Measurements from ENCODE around the gene LANCL1. TPM values are rescaled to one million over a fixed set of nuclear protein-coding genes. Genes with fewer than 3 reads are reported as not detected.
"Not testable (repeated sequence)": the region's sequence is repeated elsewhere in the genome, so short reads cannot be mapped to it uniquely, and the experiment has no call there.

Gene LANCL1
- total RNA-seq, 4 donors from 2014 or later: 41.9 to 44.3 (median 42.8) TPM

DNA sequence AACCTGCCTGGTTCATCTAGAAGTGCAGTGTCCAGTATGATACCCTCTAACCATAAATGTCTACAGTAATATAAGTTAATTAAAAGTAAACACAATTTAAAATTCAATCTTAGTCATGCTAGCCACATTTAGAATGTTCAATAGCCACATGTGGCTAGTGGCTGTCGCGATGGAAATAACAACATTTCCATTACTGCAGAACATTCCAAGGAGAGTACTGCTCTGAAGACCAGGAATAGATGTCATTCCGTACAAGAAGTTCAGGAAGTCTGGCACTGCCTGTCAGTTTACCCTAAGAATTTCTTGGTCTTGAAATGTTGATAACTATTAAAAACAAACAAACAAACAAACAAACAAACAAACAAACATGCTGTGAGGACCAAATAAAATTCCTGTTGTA, 17.2 kb downstream of the LANCL1 start:
- no peak for DNase-seq (ENCODE audit: low spot score in 2 of 2)
- WGBS, 2 donors: 84 to 88% methylated on average over 3 of the region's 3 CpGs
- TF ChIP-seq POLR2A (IDR thresholded peaks at IDR 0.05): no peak
- TF ChIP-seq, protein P1, sequence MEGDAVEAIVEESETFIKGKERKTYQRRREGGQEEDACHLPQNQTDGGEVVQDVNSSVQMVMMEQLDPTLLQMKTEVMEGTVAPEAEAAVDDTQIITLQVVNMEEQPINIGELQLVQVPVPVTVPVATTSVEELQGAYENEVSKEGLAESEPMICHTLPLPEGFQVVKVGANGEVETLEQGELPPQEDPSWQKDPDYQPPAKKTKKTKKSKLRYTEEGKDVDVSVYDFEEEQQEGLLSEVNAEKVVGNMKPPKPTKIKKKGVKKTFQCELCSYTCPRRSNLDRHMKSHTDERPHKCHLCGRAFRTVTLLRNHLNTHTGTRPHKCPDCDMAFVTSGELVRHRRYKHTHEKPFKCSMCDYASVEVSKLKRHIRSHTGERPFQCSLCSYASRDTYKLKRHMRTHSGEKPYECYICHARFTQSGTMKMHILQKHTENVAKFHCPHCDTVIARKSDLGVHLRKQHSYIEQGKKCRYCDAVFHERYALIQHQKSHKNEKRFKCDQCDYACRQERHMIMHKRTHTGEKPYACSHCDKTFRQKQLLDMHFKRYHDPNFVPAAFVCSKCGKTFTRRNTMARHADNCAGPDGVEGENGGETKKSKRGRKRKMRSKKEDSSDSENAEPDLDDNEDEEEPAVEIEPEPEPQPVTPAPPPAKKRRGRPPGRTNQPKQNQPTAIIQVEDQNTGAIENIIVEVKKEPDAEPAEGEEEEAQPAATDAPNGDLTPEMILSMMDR (IDR thresholded peaks at IDR 0.05): no peak
- intact Hi-C loops (cut with DNase I; ENCODE audit: low total_unique reads): no loop called here
- no peak overlapping the region for H3K4me3 ChIP-seq (ENCODE audit: low read depth, poor library complexity, severe bottlenecking)

DNA sequence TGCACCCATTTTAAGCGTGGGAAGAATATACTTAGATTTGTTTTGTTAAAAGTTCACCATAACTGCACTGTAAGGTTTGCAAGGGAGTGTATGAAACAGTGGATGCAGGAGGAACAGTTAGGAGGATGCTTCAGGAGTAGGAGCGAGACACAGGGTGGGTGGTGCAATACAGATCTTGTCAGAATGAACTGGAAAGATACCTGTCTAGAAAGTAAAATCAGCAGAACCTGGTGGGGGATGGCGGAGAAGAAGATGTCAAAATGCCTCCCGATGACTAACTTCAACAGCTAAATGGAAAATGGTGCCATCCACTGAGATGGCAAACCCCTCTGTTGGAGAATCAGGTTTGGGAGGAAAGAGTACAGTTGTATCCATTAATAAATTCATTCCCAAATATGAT, 18.2 kb downstream of the LANCL1 start:
- 94 to 97% methylated on average over 4 of the region's 4 CpGs for WGBS, 2 donors

DNA sequence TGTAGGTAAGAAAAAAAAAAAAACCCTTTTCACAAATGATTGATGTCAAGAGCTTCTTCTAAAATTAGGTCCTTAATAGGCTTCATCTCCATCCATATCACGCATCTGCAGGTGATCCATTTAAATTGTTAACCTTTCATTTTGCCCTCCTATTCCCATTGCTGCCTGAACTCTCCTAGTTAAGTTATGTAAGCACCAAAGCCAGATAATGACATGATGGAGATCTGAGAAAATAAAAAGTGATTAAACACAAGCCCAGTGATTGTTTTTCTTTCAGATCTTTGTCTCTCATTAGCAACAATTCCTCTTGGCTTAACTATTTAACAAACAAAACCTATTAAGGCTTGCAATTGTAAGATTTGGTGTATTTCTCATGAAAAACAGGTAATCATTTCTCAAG, 20.0 kb downstream of the LANCL1 start:
- DNase-seq (ENCODE audit: low spot score in 2 of 2): no peak
- H3K4me3 ChIP-seq (ENCODE audit: low read depth, poor library complexity, severe bottlenecking): no peak overlapping the region
- intact Hi-C loops (cut with DNase I; ENCODE audit: low total_unique reads): no loop called here
- no peak for TF ChIP-seq POLR2A (IDR thresholded peaks at IDR 0.05)
- TF ChIP-seq, protein P1 (IDR thresholded peaks at IDR 0.05): no peak
- 83% methylated on average over 1 of the region's 1 CpG for WGBS, 2 donors

More for the DNA sequence above, 18.2 kb downstream of the LANCL1 start:
- no peak for DNase-seq (ENCODE audit: low spot score in 2 of 2)
- H3K4me3 ChIP-seq (ENCODE audit: low read depth, poor library complexity, severe bottlenecking): no peak overlapping the region
- TF ChIP-seq, protein P1 (IDR thresholded peaks at IDR 0.05): no peak
- no peak for TF ChIP-seq POLR2A (IDR thresholded peaks at IDR 0.05)
- intact Hi-C loops (cut with DNase I; ENCODE audit: low total_unique reads): no loop called here

DNA sequence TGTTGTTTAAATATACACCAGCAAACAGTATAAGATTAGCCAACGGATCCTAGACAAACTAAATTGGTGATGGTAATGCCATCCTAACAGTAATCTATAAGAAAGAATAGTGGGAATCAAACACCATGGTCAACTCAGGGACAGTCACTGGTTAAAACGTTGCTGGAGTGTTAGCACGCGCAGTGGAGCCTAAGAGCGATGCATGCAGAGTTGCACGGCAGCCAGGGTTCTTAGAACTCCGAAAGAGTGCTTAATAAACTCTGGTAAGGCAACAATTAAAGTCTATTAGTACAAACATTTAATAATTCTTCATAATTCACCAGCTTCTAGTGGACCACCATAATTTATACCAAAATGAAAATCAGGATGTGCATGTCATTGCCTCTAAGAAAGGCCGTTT, 22.2 kb downstream of the LANCL1 start:
- intact Hi-C loops (cut with DNase I; ENCODE audit: low total_unique reads): no loop called here
- DNase-seq (ENCODE audit: low spot score in 2 of 2): no peak
- 88 to 90% methylated on average over 8 of the region's 8 CpGs for WGBS, 2 donors
- no peak overlapping the region for H3K4me3 ChIP-seq (ENCODE audit: low read depth, poor library complexity, severe bottlenecking)
- TF ChIP-seq POLR2A (IDR thresholded peaks at IDR 0.05): no peak
- TF ChIP-seq, protein P1 (IDR thresholded peaks at IDR 0.05): no peak

DNA sequence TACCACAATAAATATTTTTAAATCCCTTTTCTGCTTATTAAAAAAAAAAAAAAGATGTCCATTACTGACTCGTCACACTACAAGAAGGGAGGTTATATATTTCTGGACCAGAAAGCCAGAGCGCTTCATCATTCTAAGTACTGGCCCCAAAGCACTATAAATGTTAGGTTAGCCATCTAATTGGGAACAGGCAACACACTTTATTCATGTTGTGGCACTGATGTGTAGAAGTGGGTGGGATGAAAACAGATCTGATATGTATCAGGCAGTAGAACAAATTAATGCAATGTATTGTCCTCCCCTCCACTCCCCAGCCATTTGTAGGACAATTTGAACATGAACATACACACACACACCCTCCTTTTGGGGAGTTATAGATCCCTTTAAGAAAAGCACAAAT, 24.4 kb downstream of the LANCL1 start:
- TF ChIP-seq, protein P1 (IDR thresholded peaks at IDR 0.05): no peak
- no peak for TF ChIP-seq POLR2A (IDR thresholded peaks at IDR 0.05)
- DNase-seq (ENCODE audit: low spot score in 2 of 2): no peak
- WGBS, 2 donors: 94% methylated on average over 2 of the region's 2 CpGs
- intact Hi-C loops (cut with DNase I; ENCODE audit: low total_unique reads): no loop called here
- H3K4me3 ChIP-seq (ENCODE audit: low read depth, poor library complexity, severe bottlenecking): no peak overlapping the region

DNA sequence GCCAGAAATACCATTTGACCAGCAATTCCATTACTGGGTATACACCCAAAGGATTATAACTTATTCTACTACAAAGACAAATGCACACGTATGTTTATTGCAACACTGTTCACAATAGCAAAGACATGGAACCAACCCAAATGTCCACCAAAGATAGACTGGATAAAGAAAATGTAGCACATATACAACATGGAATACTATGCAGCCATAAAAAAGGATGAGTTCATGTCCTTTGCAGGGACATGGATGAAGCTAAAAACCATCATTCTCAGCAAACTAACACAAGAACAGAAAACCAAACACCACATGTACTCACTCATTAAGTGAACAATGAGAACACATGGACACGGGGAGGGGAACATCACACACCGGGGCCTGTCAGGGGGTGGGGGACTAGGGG, 25.6 kb downstream of the LANCL1 start:
- intact Hi-C loops (cut with DNase I; ENCODE audit: low total_unique reads); DNase-seq (ENCODE audit: low spot score in 2 of 2); H3K4me3 ChIP-seq (ENCODE audit: low read depth, poor library complexity, severe bottlenecking): not testable (repeated sequence)
- 95 to 99% methylated on average over 3 of the region's 3 CpGs for WGBS, 2 donors

All from lower leg skin (tissue), 4 donors.